Fibroblast of mammary gland (primary cell): Measurements from ENCODE around the gene SMYD3.

Experiments
- DNase-seq: peaks from one replicate; pipeline ENCODE4 v3.0.0-alpha.2; 2010; ENCODE audit warnings: low read depth
- H3K4me3 ChIP-seq: 2 replicates; pipeline ENCODE4 v1.5.1; 2011; ENCODE audit warnings: low read depth, mild to moderate bottlenecking, low read length, moderate library complexity; ENCODE audit not compliant: control insufficient read depth
- TF ChIP-seq, protein P1 (sequence below): conservative IDR thresholded peaks from 2 replicates; pipeline ENCODE4 v1.5.1; 2011; ENCODE audit warnings: low read depth, low read length, inconsistent platforms; ENCODE audit not compliant: control insufficient read depth, insufficient read depth

Gene SMYD3

DNA sequence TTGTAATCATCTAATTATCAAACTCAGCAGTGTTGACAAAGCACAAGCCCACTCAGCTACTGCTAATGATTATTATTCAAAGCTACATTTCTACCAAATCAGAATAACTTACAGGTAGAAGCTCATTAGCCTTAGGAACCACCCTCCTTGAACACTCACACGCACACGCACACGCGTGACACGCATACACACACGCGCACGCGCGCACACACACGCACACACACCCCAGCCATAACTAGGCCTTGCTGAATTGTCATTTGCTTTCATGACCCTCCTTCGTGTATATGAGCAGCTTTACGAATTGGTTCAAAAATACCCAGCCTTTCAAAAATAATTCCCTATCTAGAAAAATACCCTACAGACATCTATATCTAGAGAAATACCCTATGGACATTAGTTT, 195.6 kb downstream of the SMYD3 start:
- TF ChIP-seq, protein P1, sequence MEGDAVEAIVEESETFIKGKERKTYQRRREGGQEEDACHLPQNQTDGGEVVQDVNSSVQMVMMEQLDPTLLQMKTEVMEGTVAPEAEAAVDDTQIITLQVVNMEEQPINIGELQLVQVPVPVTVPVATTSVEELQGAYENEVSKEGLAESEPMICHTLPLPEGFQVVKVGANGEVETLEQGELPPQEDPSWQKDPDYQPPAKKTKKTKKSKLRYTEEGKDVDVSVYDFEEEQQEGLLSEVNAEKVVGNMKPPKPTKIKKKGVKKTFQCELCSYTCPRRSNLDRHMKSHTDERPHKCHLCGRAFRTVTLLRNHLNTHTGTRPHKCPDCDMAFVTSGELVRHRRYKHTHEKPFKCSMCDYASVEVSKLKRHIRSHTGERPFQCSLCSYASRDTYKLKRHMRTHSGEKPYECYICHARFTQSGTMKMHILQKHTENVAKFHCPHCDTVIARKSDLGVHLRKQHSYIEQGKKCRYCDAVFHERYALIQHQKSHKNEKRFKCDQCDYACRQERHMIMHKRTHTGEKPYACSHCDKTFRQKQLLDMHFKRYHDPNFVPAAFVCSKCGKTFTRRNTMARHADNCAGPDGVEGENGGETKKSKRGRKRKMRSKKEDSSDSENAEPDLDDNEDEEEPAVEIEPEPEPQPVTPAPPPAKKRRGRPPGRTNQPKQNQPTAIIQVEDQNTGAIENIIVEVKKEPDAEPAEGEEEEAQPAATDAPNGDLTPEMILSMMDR, result no peak
- H3K4me3 ChIP-seq, result no peak overlapping the region
- DNase-seq, result no peak

DNA sequence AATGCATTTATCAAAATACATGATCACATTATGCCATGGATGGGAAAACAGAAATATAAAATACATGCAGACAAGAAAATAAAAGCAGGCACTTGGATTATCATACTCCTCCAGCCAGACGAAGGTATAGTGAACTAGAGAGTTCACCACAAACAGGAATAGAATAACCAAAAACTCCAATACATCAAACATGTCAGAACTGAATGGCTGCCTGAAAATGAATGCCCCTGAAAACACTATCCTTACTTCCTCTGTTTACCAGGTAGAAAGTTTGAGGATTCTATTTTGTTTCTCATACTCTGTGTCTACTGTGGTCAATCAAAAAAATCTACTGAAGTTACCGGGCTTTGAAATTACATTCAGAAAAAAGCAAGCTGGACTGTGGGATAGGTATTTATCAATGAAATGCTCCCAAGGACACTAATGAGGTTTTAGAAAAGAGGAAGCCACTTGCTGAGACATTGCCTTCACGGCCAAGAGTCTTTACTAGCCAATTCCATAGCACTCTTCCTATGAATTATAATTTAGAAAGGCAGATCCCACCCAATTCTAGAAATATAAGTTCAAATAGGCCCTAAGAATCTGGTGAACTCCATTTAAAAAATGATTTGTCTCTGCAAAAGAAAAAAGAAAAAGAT, 197.7 kb downstream of the SMYD3 start:
- TF ChIP-seq, protein P1, result no peak
- DNase-seq, result no peak
- H3K4me3 ChIP-seq, result no peak overlapping the region

DNA sequence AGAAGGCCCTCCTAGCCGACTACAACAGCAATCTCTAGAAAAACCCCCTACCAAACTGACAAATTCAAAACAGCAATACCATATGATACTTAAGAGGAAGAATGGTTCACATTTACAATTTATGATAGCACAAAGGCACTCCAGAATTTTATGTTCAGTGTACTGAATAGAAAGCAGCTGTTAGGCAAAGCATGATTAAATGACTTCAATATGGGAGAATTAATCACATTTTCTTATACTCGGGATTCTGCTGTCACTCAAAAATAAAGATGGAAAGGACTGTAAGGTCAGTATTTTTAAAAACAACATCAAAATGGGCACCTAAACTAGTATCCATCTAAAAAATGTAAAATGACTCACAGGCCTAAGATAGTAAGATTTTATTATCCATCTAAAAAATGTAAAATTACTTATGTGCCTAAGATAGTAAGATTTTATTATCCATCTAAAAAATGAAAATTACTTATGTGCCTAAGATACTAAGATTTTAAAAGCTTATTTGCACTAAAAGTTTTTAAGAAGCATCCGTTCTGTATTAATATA, 198.5 kb downstream of the SMYD3 start:
- DNase-seq, result no peak
- TF ChIP-seq, protein P1, result no peak
- no peak overlapping the region for H3K4me3 ChIP-seq

DNA sequence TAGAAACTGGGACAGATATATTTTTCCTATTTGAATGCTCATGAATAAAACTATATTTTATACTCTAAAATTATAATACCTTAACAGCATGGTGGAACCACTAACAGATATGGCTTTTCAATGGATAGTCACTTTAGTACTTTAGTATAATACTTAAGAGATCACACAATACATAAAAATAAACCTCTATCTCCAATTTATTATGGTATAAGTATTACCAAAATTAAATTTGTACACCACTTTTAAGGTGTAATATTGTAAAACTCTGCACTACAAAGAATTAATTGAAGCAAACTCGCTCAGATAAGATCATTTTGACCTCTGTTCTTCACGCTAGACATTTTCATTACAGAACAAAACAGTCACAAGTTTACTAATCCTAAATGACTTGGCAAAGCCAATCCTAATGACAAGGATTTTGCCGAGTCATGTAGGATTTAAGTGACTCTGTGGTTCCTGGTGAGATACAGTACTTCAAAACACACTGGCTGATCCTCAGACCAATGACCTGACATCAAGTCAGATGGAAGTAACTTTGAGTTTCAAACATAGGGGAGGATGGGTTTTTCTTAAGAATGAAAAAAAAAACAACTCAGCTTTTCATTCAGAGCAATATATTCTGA, 200.6 kb downstream of the SMYD3 start:
- H3K4me3 ChIP-seq, result no peak overlapping the region
- DNase-seq, result peak; percentile 30
- TF ChIP-seq, protein P1, result no peak

DNA sequence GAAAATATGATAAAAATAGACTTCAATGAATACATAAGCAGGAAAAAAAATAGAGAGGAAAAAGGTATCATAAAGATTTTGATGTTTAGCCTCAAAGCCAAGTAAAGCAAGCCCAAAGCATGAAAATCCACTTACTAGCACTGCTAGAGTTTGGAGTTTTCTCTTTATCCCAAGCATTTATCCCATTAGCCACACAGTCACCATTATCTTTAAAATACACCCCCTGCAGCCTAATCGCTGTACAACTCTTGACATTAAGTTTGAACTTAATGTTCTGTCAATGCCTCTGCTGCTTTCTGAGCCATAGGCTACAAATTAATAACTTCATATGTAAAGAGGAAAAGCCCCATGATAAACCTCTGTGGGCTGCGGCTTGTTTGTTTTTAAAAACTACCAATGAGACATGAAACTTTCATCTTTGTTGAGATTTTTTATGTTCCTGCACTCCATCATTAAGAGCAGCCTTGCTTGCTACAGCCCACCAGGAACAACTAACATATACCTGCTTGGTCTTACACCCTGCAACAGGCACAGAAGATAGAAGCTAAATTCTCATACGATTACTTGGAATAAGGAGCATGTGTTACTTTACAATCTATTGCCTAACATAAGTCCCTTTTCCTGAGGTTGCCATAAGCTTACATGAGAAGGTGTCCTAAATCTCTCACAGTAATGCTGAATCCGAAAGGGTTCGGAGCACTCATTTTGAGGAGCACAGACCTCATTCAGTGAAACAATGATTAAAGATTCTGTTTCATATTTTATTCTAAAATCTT, 202.4 kb downstream of the SMYD3 start:
- no peak overlapping the region for H3K4me3 ChIP-seq
- TF ChIP-seq, protein P1, result no peak
- DNase-seq, result no peak

GRCh38 chr1:246302711-246303317, 204.3 kb downstream of the SMYD3 start:
- peak; percentile 45 for DNase-seq
- H3K4me3 ChIP-seq, result no peak overlapping the region
- TF ChIP-seq, protein P1, result no peak
